GM12878 (cell line): ENCODE results near the gene ELK3.

Experiments
- CHD1 ChIP-seq: IDR thresholded peaks from 2 replicates; pipeline ENCODE4 v1.6.1; 2012; ENCODE audit warnings: low read depth, low read length, improper control_type of control experiment
- GABPA ChIP-seq: IDR thresholded peaks from 2 replicates; pipeline ENCODE4 v1.6.1; 2014; ENCODE audit warnings: antibody characterized with exemption, low read depth, mild to moderate bottlenecking, inconsistent platforms
- NBN ChIP-seq: fragments of 450-650 bp; IDR thresholded peaks from 2 replicates; pipeline ENCODE4 v1.6.1; 2016
- PAX8 ChIP-seq: fragments of 450-650 bp; IDR thresholded peaks from 2 replicates; pipeline ENCODE4 v1.6.1; 2017; ENCODE audit warnings: mild to moderate bottlenecking, moderate library complexity
- POLR2A ChIP-seq: IDR thresholded peaks from 2 replicates; pipeline ENCODE4 v1.6.1; 2011; ENCODE audit warnings: low read depth, mild to moderate bottlenecking, low read length
- RFX5 ChIP-seq: IDR thresholded peaks from 2 replicates; pipeline ENCODE4 v1.6.1; 2011; ENCODE audit warnings: low read depth, low read length, improper control_type of control experiment
- YY1 ChIP-seq: IDR thresholded peaks from 2 replicates; pipeline ENCODE4 v1.6.1; 2011; ENCODE audit warnings: low read depth, mild to moderate bottlenecking, low read length
- ZSCAN29 ChIP-seq: fragments of 450-650 bp; IDR thresholded peaks from 2 replicates; pipeline ENCODE4 v1.6.1; 2017; ENCODE audit warnings: mild to moderate bottlenecking, moderate library complexity
- TF ChIP-seq, protein P1 (sequence below): IDR thresholded peaks from 2 replicates; pipeline ENCODE4 v1.6.1; 2012; ENCODE audit warnings: low read length, inconsistent platforms
- TF ChIP-seq, protein P2 (sequence below): IDR thresholded peaks from 2 replicates; pipeline ENCODE4 v1.6.1; 2012; ENCODE audit warnings: low read depth, low read length, improper control_type of control experiment
- TF ChIP-seq, protein P3 (sequence below): IDR thresholded peaks from 2 replicates; pipeline ENCODE4 v1.6.1; 2011; ENCODE audit warnings: low read depth, low read length, improper control_type of control experiment, borderline replicate concordance

DNA sequence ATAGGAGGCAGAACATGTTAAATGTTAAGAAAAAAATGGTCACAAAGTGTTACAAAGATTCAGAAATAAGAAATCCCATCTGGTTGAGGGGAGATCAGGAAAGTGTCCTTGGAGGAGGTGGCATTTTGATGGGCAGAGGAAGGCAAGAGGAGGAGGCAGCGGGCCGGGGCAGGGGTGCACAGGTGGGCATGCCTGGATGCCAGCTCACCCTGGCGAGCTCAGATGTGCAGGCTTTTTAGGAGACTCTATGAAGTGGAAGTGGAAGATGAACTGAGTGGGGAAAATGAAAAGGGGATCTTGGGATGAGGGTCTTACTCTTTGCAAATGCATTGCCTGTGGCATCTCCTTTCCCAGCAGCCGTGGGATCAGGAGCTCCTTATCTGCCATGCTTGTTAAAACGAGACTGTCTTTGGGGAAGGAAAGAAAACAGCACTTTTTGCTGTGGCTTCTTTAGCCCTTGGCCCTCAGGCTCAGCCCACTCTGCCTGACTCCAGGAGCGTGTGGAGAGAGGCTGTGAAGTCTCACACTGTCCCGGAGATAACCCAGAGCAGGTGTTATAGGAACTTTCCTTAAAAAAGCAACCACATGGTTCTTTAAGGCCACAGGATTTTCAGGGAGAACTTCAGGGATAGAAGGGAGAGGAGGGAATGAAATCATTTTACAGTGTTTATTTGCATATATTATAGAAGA is 62.6 kb downstream of the ELK3 start:
- no peak for TF ChIP-seq NBN
- TF ChIP-seq CHD1, result no peak
- no peak for TF ChIP-seq RFX5
- TF ChIP-seq ZSCAN29, result no peak
- TF ChIP-seq, protein P1, sequence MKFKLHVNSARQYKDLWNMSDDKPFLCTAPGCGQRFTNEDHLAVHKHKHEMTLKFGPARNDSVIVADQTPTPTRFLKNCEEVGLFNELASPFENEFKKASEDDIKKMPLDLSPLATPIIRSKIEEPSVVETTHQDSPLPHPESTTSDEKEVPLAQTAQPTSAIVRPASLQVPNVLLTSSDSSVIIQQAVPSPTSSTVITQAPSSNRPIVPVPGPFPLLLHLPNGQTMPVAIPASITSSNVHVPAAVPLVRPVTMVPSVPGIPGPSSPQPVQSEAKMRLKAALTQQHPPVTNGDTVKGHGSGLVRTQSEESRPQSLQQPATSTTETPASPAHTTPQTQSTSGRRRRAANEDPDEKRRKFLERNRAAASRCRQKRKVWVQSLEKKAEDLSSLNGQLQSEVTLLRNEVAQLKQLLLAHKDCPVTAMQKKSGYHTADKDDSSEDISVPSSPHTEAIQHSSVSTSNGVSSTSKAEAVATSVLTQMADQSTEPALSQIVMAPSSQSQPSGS, result no peak
- no peak for TF ChIP-seq POLR2A
- TF ChIP-seq YY1, result no peak
- TF ChIP-seq GABPA, result no peak
- TF ChIP-seq, protein P2, sequence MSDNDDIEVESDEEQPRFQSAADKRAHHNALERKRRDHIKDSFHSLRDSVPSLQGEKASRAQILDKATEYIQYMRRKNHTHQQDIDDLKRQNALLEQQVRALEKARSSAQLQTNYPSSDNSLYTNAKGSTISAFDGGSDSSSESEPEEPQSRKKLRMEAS, result no peak
- TF ChIP-seq, protein P3, sequence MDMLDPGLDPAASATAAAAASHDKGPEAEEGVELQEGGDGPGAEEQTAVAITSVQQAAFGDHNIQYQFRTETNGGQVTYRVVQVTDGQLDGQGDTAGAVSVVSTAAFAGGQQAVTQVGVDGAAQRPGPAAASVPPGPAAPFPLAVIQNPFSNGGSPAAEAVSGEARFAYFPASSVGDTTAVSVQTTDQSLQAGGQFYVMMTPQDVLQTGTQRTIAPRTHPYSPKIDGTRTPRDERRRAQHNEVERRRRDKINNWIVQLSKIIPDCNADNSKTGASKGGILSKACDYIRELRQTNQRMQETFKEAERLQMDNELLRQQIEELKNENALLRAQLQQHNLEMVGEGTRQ, result no peak
- TF ChIP-seq PAX8, result no peak
